ENCODE measurements around the gene SHC2. TPM values are rescaled to one million over a fixed set of nuclear protein-coding genes. Genes with fewer than 3 reads are reported as not detected.

The SHC2 gene
- polyA plus RNA-seq, 1 of the 3 experiments (the other 2 are of a cell fraction): 0.64 TPM

DNA sequence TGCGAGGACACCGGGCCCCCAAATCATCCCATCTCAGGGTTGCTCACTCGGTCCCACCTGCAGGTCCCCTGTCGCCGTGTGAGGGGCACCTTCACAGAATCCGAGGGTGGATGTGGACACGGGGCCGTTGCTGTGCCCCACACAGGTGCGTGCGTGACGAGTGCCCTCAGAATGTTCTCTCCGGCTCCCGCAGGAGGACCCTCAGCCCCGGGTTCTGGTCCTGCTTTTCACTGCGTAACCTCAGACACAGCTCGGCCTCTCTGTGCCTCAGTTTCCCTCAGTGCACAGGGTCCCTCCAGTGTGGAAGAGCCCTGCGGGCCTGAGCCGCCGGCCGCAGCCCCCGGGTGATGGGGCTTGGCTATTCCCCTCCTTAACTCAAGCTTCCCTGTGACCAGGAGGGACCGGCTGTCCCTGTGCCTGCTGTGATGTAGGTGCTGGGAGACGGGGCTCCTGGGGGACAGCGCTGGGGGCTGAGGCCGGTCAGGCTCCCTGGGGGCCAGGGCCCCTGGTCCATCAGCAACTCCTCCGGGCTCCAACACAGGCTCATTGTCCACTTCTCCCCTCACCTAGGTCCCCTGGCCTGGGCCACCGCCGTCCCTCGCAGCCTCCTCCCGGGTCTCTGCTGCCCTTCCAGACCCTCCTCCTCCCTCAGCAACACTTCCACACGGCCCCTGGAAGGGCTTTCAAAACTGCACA lies 4.8 kb downstream of the SHC2 start:
- H3K27ac ChIP-seq (ENCODE audit: low read depth in 2 of 2, low read length in 1 of 2): no peak overlapping the region
- 80% methylated on average over 10 of the region's 31 CpGs for WGBS (ENCODE audit: low lambda C conversion rate)
- H3K4me1 ChIP-seq (ENCODE audit: control insufficient read depth in 1 of 2, insufficient read depth in 2 of 2, low read depth in 1 of 2, low read length in 1 of 2): peaks cover 0 to 4% of the 10 kb centered on the region in 2 experiments; a peak in 1 of 4 replicates
- H3K79me2 ChIP-seq (ENCODE audit: insufficient read depth): no peaks in the 10 kb centered on the region
- H2AFZ ChIP-seq (ENCODE audit: low read depth): no peak overlapping the region
- no peaks in the 10 kb centered on the region for H3K27me3 ChIP-seq (ENCODE audit: insufficient read depth)
- CTCF ChIA-PET: no interaction called here
- H3K4me3 ChIP-seq (ENCODE audit: low read depth in 2 of 2, low read length in 1 of 2): no peak overlapping the region
- no peaks in the 10 kb centered on the region for H3K9me3 ChIP-seq
- no peaks in the 10 kb centered on the region for H3K9me2 ChIP-seq
- peaks cover 6% of the 10 kb centered on the region for H3F3A ChIP-seq (replicated peaks; ENCODE audit: insufficient read depth)
- DNase-seq: no peak
- H3K4me2 ChIP-seq: no peak overlapping the region
- no peak for TF ChIP-seq TAF1 (IDR thresholded peaks at IDR 0.05; ENCODE audit: borderline replicate concordance, low read depth, low read length)
- TF ChIP-seq, protein P1, sequence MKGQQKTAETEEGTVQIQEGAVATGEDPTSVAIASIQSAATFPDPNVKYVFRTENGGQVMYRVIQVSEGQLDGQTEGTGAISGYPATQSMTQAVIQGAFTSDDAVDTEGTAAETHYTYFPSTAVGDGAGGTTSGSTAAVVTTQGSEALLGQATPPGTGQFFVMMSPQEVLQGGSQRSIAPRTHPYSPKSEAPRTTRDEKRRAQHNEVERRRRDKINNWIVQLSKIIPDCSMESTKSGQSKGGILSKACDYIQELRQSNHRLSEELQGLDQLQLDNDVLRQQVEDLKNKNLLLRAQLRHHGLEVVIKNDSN (IDR thresholded peaks at IDR 0.05; ENCODE audit: borderline replicate concordance, low read depth): no peak
- H3K36me3 ChIP-seq (replicated peaks in 1 of 2; ENCODE audit: control insufficient read depth in 1 of 2, insufficient read depth in 2 of 2, low read length in 1 of 2): no peaks in the 10 kb centered on the region
- POLR2A ChIA-PET: no interaction called here
- no peaks in the 10 kb centered on the region for H4K20me1 ChIP-seq (ENCODE audit: insufficient read depth)
- no peak overlapping the region for H3K9ac ChIP-seq

DNA sequence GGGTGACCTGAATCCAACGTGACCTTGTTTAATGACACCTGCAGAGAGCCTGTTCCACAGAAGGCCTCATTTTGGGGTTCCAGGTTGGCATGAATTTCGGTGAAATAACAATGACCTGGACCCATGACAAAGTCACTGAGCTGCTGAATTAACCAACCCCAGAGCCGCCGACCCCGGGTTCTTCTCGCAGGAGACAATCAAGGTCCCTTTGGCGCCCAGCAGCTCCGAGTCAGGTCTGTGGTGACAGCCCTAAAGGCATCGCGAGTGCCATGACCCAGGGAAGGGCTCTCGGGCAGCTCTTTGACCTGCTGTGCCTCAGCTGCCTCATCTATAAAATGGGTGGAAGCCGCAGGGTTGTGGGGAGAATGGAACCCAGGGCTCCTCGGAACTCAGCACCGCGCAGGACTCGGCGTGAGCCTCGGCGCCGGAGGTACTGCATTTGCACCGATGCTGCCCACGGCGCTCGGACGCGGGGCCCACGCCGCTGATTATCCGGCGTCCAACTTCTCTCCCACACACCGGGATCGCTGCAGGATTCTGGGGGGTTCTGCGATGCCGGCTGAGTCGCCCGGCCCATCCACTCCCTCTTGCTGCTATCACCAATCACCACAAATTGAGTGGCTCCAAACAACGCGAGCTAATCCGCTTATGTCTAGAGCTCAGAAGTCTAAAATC lies 5.7 kb downstream of the SHC2 start:
- Histone ChIP-seq H3K4me2 (no peak overlapping the region), H3K36me3 (replicated peaks in 1 of 2; ENCODE audit: control insufficient read depth in 1 of 2, insufficient read depth in 2 of 2, low read length in 1 of 2) (no peaks in the 10 kb centered on the region), H3K79me2 (ENCODE audit: insufficient read depth) (no peaks in the 10 kb centered on the region), H3K4me1 (ENCODE audit: control insufficient read depth in 1 of 2, insufficient read depth in 2 of 2, low read depth in 1 of 2, low read length in 1 of 2) (peaks cover 0 to 4% of the 10 kb centered on the region in 2 experiments; a peak in 1 of 4 replicates), H3K9ac (no peak overlapping the region), H3F3A (replicated peaks; ENCODE audit: insufficient read depth) (peaks cover 13% of the 10 kb centered on the region), H2AFZ (ENCODE audit: low read depth) (no peak overlapping the region), H3K9me3 (no peaks in the 10 kb centered on the region), H4K20me1 (ENCODE audit: insufficient read depth) (no peaks in the 10 kb centered on the region), H3K4me3 (ENCODE audit: low read depth in 2 of 2, low read length in 1 of 2) (no peak overlapping the region), H3K9me2 (no peaks in the 10 kb centered on the region), H3K27me3 (ENCODE audit: insufficient read depth) (no peaks in the 10 kb centered on the region), H3K27ac (ENCODE audit: low read depth in 2 of 2, low read length in 1 of 2) (no peak overlapping the region)
- ChIA-PET POLR2A (no interaction called here), CTCF (no interaction called here)
- TF ChIP-seq, protein P2, sequence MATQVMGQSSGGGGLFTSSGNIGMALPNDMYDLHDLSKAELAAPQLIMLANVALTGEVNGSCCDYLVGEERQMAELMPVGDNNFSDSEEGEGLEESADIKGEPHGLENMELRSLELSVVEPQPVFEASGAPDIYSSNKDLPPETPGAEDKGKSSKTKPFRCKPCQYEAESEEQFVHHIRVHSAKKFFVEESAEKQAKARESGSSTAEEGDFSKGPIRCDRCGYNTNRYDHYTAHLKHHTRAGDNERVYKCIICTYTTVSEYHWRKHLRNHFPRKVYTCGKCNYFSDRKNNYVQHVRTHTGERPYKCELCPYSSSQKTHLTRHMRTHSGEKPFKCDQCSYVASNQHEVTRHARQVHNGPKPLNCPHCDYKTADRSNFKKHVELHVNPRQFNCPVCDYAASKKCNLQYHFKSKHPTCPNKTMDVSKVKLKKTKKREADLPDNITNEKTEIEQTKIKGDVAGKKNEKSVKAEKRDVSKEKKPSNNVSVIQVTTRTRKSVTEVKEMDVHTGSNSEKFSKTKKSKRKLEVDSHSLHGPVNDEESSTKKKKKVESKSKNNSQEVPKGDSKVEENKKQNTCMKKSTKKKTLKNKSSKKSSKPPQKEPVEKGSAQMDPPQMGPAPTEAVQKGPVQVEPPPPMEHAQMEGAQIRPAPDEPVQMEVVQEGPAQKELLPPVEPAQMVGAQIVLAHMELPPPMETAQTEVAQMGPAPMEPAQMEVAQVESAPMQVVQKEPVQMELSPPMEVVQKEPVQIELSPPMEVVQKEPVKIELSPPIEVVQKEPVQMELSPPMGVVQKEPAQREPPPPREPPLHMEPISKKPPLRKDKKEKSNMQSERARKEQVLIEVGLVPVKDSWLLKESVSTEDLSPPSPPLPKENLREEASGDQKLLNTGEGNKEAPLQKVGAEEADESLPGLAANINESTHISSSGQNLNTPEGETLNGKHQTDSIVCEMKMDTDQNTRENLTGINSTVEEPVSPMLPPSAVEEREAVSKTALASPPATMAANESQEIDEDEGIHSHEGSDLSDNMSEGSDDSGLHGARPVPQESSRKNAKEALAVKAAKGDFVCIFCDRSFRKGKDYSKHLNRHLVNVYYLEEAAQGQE (IDR thresholded peaks at IDR 0.05; ENCODE audit: low read depth, low read length): no peak
- TF ChIP-seq, protein P3, sequence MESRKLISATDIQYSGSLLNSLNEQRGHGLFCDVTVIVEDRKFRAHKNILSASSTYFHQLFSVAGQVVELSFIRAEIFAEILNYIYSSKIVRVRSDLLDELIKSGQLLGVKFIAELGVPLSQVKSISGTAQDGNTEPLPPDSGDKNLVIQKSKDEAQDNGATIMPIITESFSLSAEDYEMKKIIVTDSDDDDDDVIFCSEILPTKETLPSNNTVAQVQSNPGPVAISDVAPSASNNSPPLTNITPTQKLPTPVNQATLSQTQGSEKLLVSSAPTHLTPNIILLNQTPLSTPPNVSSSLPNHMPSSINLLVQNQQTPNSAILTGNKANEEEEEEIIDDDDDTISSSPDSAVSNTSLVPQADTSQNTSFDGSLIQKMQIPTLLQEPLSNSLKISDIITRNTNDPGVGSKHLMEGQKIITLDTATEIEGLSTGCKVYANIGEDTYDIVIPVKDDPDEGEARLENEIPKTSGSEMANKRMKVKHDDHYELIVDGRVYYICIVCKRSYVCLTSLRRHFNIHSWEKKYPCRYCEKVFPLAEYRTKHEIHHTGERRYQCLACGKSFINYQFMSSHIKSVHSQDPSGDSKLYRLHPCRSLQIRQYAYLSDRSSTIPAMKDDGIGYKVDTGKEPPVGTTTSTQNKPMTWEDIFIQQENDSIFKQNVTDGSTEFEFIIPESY (IDR thresholded peaks at IDR 0.05; ENCODE audit: borderline replicate concordance, low read depth): no peak
- TF ChIP-seq TCF12 (IDR thresholded peaks at IDR 0.05): no peak
- TF ChIP-seq MXI1 (IDR thresholded peaks at IDR 0.05; ENCODE audit: low read depth, low read length): no peak
- TF ChIP-seq FOXJ3 (CRISPR knock-in tag; IDR thresholded peaks at IDR 0.05): no peak
- no peak for TF ChIP-seq TAF1 (IDR thresholded peaks at IDR 0.05; ENCODE audit: borderline replicate concordance, low read depth, low read length)
- TF ChIP-seq GATA2 (CRISPR knock-in tag; IDR thresholded peaks at IDR 0.05): no peak
- TF ChIP-seq, protein P4, sequence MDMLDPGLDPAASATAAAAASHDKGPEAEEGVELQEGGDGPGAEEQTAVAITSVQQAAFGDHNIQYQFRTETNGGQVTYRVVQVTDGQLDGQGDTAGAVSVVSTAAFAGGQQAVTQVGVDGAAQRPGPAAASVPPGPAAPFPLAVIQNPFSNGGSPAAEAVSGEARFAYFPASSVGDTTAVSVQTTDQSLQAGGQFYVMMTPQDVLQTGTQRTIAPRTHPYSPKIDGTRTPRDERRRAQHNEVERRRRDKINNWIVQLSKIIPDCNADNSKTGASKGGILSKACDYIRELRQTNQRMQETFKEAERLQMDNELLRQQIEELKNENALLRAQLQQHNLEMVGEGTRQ (IDR thresholded peaks at IDR 0.05; ENCODE audit: borderline replicate concordance, low read depth, low read length): no peak
- no peak for TF ChIP-seq RXRA (IDR thresholded peaks at IDR 0.05; ENCODE audit: borderline replicate concordance, low read depth)
- no peak for TF ChIP-seq RAD21 (IDR thresholded peaks at IDR 0.05; ENCODE audit: low read length)
- TF ChIP-seq YY1 (IDR thresholded peaks at IDR 0.05; ENCODE audit: low read depth): no peak
- 90% methylated on average over 29 of the region's 39 CpGs for WGBS (ENCODE audit: low lambda C conversion rate)
- no peak for DNase-seq
